ENCODE results near the gene KIF21A. TPM values are rescaled to one million over a fixed set of nuclear protein-coding genes. Genes with fewer than 3 reads are reported as not detected.

Gene KIF21A
- total RNA-seq, 1 donor from 2014 or later: 1.3 TPM

GRCh38 chr12:39375206-39375808 lies 67.6 kb downstream of the KIF21A start:
- H3K36me3 ChIP-seq: no peaks in the 10 kb centered on the region
- H3K27me3 ChIP-seq: no peaks in the 10 kb centered on the region
- DNase-seq (ENCODE audit: low spot score in 2 of 2): no peak
- H3K9me3 ChIP-seq: no peaks in the 10 kb centered on the region
- intact Hi-C loops (cut with DNase I): no loop called here
- H3K4me3 ChIP-seq: no peak overlapping the region
- H3K4me1 ChIP-seq: no peaks in the 10 kb centered on the region
- H3K27ac ChIP-seq: no peak overlapping the region
- no peak for TF ChIP-seq CTCF (IDR thresholded peaks at IDR 0.05)

- Histone ChIP-seq H3K27ac (no peak overlapping the region), H3K9me3 (no peaks in the 10 kb centered on the region), H3K4me1 (no peaks in the 10 kb centered on the region), H3K36me3 (no peaks in the 10 kb centered on the region), H3K4me3 (no peak overlapping the region), H3K27me3 (no peaks in the 10 kb centered on the region)
- TF ChIP-seq CTCF (IDR thresholded peaks at IDR 0.05): no peak
- no peak for DNase-seq (ENCODE audit: low spot score in 2 of 2)
- intact Hi-C loops (cut with DNase I): no loop called here
Measured at GRCh38 chr12:39372929-39373328, 70.0 kb downstream of the KIF21A start.

GRCh38 chr12:39372204-39372925 lies 70.6 kb downstream of the KIF21A start:
- no peak overlapping the region for H3K27ac ChIP-seq
- DNase-seq (ENCODE audit: low spot score in 2 of 2): no peak
- no peak for TF ChIP-seq CTCF (IDR thresholded peaks at IDR 0.05)
- no peak overlapping the region for H3K4me3 ChIP-seq
- H3K27me3 ChIP-seq: no peaks in the 10 kb centered on the region
- no peaks in the 10 kb centered on the region for H3K4me1 ChIP-seq
- intact Hi-C loops (cut with DNase I): no loop called here
- H3K9me3 ChIP-seq: no peaks in the 10 kb centered on the region
- no peaks in the 10 kb centered on the region for H3K36me3 ChIP-seq

GRCh38 chr12:39369756-39370155 lies 73.2 kb downstream of the KIF21A start:
- no peak for TF ChIP-seq CTCF (IDR thresholded peaks at IDR 0.05)
- H3K9me3 ChIP-seq: no peaks in the 10 kb centered on the region
- H3K4me3 ChIP-seq: no peak overlapping the region
- no peak overlapping the region for H3K27ac ChIP-seq
- intact Hi-C loops (cut with DNase I): no loop called here
- no peak for DNase-seq (ENCODE audit: low spot score in 2 of 2)
- no peaks in the 10 kb centered on the region for H3K27me3 ChIP-seq
- H3K36me3 ChIP-seq: no peaks in the 10 kb centered on the region
- no peaks in the 10 kb centered on the region for H3K4me1 ChIP-seq

GRCh38 chr12:39368891-39369290 lies 74.0 kb downstream of the KIF21A start:
- Histone ChIP-seq H3K27me3 (no peaks in the 10 kb centered on the region), H3K36me3 (no peaks in the 10 kb centered on the region), H3K4me3 (no peak overlapping the region), H3K9me3 (no peaks in the 10 kb centered on the region), H3K4me1 (no peaks in the 10 kb centered on the region), H3K27ac (no peak overlapping the region)
- intact Hi-C loops (cut with DNase I): no loop called here
- DNase-seq (ENCODE audit: low spot score in 2 of 2): no peak
- TF ChIP-seq CTCF (IDR thresholded peaks at IDR 0.05): no peak

All from ascending aorta (tissue), 2 donors.